Activated T-helper 1 cell treated with anti-CD3 and anti-CD28 coated beads, Interleukin-12 subunit alpha, Interleukin-12 subunit beta, Interleukin-2, Interleukin-4 antibody, amounts not matched to agents 30 ng/mL and 10 ng/mL and 1 ng/mL, durations not matched to agents 14 hours and 24 hours and 36 hours (primary cell): ENCODE data around the gene PRRG1. TPM values are rescaled to one million over a fixed set of nuclear protein-coding genes. Genes with fewer than 3 reads are reported as not detected.
"Not testable (repeated sequence)": the region's sequence is repeated elsewhere in the genome, so short reads cannot be mapped to it uniquely, and the experiment has no call there.

Experiments
- DNase-seq: peaks from one replicate; pipeline ENCODE4 v3.0.0; 2021; ENCODE audit warnings: low spot score
- H3K27ac Mint-ChIP-seq: one replicate; pipeline ENCODE4 v1.8.0; 2021; ENCODE audit warnings: mild to moderate bottlenecking, mixed read lengths
- H3K27me3 Mint-ChIP-seq: one replicate; pipeline ENCODE4 v1.8.0; 2022; ENCODE audit warnings: mild to moderate bottlenecking, moderate library complexity, mixed read lengths; ENCODE audit not compliant: insufficient read depth
- H3K36me3 Mint-ChIP-seq: one replicate; pipeline ENCODE4 v1.8.0; 2021; ENCODE audit warnings: low read depth, mixed read lengths
- H3K4me1 Mint-ChIP-seq: one replicate; pipeline ENCODE4 v1.8.0; 2021; ENCODE audit warnings: low read depth, mixed read lengths
- H3K4me3 Mint-ChIP-seq: one replicate; pipeline ENCODE4 v1.8.0; 2021; ENCODE audit warnings: mild to moderate bottlenecking, moderate library complexity, mixed read lengths
- H3K9me3 Mint-ChIP-seq: one replicate; pipeline ENCODE4 v1.8.0; 2021; ENCODE audit warnings: mixed read lengths
- intact Hi-C: fragments of 100-400 bp; cut with micrococcal nuclease; formaldehyde crosslinking; loops from one replicate; pipeline ENCODE4 v1.15.1; 2024
- total RNA-seq: library from RNA; stranded (reverse); gene quantifications from 2 replicates; pipeline ENCODE4 v1.2.3, GENCODE V29; 2022

Gene PRRG1
- total RNA-seq, 1 donor from 2014 or later: not detected

DNA sequence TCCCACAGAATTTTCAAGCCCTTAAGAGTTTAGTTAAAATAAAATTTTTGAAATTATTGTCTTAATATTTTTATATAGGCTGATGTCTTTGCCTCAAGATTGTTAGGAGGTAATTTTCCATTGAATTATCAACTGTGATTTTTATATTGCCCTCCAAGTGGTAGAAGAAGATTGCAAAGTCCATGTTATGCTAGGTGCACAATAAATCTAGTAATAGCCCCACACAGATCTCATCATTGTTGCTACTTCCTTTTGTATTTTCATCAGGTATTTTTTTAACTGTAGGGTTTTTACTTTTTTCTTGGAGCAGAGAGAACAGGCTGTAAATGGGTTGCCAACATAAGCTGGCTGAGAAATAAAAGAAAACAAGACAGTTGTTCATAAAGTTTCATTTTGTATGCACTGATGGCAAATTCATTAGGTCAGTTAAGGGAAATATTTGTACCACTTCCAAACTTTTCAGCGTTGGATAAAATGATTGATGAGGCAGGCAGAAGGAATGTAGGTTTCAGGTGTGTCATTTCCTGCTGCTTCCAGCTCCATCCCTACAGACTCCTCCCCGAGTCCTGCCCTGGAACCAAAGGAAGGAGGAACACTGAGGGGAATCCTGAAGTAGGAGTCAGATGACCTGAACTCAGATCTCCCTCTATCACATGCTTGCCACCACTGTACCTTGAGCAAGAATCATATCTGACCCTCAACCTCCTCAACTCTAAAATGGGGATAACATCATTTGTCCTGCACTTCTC is 105.5 kb downstream of the PRRG1 start:
- no peaks in the 10 kb centered on the region for H3K9me3 Mint-ChIP-seq
- no peaks in the 10 kb centered on the region for H3K27me3 Mint-ChIP-seq
- intact Hi-C loops: no loop called here
- no peaks in the 10 kb centered on the region for H3K36me3 Mint-ChIP-seq
- H3K4me1 Mint-ChIP-seq: no peaks in the 10 kb centered on the region
- H3K27ac Mint-ChIP-seq: no peak overlapping the region
- DNase-seq: no peak
- no peak overlapping the region for H3K4me3 Mint-ChIP-seq

DNA sequence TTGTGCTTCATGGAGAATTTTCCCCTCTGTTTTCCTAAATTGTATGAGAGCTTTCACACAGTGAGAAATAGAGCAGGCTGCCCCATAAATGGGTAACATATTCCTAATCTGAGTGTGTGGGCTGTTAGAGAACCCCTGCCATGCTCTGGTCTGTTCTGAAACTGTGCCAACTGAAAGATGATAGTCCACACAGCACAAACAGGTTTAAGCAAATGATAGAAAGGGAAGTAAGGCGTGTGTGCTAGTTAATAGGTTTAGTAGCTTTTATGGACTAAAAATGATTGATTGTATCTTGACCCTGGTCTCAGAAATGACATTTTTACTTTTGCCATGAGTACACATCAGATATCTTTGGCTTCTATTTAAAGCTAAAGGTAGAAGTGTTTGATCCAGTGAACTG is 106.2 kb downstream of the PRRG1 start:
- Mint-ChIP-seq H3K27ac (no peak overlapping the region), H3K4me3 (no peak overlapping the region), H3K9me3 (no peaks in the 10 kb centered on the region), H3K36me3 (no peaks in the 10 kb centered on the region), H3K27me3 (no peaks in the 10 kb centered on the region), H3K4me1 (no peaks in the 10 kb centered on the region)
- DNase-seq: no peak
- intact Hi-C loops: no loop called here

DNA sequence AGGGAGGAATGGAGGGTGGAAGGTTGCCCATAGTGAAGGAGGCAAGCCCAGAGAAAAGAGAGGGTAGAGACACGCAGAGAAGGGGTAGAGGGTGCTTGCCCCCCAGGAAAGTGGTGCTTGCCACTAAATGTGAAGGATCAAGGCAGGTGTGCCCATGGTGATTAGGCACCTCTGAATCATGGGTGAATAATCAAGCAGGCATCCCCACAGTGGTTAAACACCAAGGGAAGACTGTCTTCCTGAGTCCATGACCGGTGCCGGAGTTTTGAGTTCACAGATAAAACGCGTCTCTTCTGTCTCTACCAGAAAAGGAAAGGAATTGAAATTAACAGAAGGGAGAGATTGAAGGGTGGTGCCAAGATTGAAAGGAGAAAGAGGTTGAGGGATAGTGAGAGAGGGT is 111.1 kb downstream of the PRRG1 start:
- intact Hi-C loops, DNase-seq, H3K36me3 Mint-ChIP-seq, H3K27ac Mint-ChIP-seq, H3K4me3 Mint-ChIP-seq, H3K9me3 Mint-ChIP-seq, H3K4me1 Mint-ChIP-seq, H3K27me3 Mint-ChIP-seq: not testable (repeated sequence)

DNA sequence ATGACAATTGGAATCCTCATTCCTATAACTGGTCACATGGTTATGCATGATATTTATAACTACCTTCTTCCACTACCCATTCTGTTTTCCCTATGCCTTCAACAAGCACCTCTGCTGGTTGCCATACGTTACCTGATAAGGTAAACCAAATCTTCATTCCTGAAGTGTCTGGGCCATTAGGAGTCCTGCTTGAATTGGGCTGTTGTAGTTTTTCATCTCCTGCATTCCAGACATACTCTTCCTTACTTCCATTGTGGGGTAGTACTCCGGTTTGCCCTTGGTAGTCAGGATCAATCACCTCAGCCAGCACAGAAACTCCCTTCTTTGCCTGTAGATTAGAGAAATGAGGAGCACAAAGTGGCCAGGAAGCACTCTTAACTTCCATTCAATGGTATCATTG is 113.2 kb downstream of the PRRG1 start:
- no peak overlapping the region for H3K27ac Mint-ChIP-seq
- no peaks in the 10 kb centered on the region for H3K36me3 Mint-ChIP-seq
- intact Hi-C loops: no loop called here
- H3K9me3 Mint-ChIP-seq: no peaks in the 10 kb centered on the region
- DNase-seq: no peak
- no peaks in the 10 kb centered on the region for H3K27me3 Mint-ChIP-seq
- H3K4me1 Mint-ChIP-seq: no peaks in the 10 kb centered on the region
- no peak overlapping the region for H3K4me3 Mint-ChIP-seq

DNA sequence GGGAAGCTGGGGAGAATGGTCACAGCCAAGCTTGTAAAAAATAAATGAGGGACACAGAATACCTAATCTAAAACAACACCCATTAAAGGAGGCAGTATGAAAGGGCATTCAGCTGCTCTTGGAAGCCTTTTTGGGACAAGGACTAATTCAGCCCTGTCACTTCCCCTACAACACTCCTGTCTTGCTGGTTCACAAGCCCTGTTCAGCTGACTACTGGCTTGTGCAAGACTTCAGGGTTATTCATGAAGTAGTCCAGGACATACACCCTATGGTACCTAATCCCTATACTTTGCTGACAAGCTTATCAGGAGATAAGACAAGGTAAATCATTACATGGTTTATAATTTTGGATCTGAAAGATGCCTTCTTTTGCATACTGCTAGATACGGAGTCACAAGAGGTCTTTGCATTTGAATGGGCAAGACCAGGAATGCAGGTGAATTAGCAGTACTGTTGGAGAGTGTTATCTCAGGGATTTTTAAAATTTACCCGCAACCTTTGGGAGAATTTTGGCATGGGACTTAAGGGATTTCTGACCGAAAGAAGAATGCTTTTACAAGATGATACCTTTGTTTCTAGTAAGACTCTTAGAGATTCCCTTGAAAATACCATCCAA is 119.1 kb downstream of the PRRG1 start:
- Mint-ChIP-seq H3K27ac (no peak overlapping the region), H3K4me1 (no peaks in the 10 kb centered on the region), H3K4me3 (no peak overlapping the region), H3K27me3 (no peaks in the 10 kb centered on the region), H3K9me3 (no peaks in the 10 kb centered on the region), H3K36me3 (no peaks in the 10 kb centered on the region)
- intact Hi-C loops: no loop called here
- DNase-seq: no peak

GRCh38 chrX:37470711-37471110 is 121.5 kb downstream of the PRRG1 start:
- no peaks in the 10 kb centered on the region for H3K36me3 Mint-ChIP-seq
- H3K27me3 Mint-ChIP-seq: no peaks in the 10 kb centered on the region
- no peak overlapping the region for H3K27ac Mint-ChIP-seq
- H3K4me3 Mint-ChIP-seq: no peak overlapping the region
- no peaks in the 10 kb centered on the region for H3K4me1 Mint-ChIP-seq
- intact Hi-C loops: no loop called here
- no peaks in the 10 kb centered on the region for H3K9me3 Mint-ChIP-seq
- DNase-seq: no peak

GRCh38 chrX:37472836-37473235 is 123.7 kb downstream of the PRRG1 start:
- no peaks in the 10 kb centered on the region for H3K27me3 Mint-ChIP-seq
- H3K36me3 Mint-ChIP-seq: no peaks in the 10 kb centered on the region
- H3K4me1 Mint-ChIP-seq: no peaks in the 10 kb centered on the region
- no peak overlapping the region for H3K27ac Mint-ChIP-seq
- no peak for DNase-seq
- intact Hi-C loops: no loop called here
- no peaks in the 10 kb centered on the region for H3K9me3 Mint-ChIP-seq
- no peak overlapping the region for H3K4me3 Mint-ChIP-seq

DNA sequence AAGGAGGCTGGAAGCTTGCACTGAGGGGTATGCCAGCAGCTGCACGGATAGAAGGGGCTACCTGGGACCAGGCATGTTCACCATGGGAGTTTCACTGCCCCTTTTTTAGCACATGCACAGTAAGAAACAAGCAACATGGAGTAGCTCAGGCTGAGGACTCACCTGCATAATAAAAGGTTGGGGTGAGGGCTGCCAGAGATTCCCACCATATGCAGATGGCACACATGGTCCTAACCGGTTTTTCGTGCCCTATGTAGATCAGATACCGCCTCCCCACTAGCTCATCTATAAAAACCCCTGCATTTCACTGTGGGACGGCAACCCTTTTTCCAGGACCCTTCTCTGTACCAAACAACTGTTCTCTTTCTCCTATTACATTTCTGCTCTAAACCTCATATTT is 125.3 kb downstream of the PRRG1 start:
- no peak overlapping the region for H3K27ac Mint-ChIP-seq
- no peaks in the 10 kb centered on the region for H3K27me3 Mint-ChIP-seq
- intact Hi-C loops: no loop called here
- DNase-seq: no peak
- no peak overlapping the region for H3K4me3 Mint-ChIP-seq
- no peaks in the 10 kb centered on the region for H3K9me3 Mint-ChIP-seq
- no peaks in the 10 kb centered on the region for H3K4me1 Mint-ChIP-seq
- no peaks in the 10 kb centered on the region for H3K36me3 Mint-ChIP-seq

DNA sequence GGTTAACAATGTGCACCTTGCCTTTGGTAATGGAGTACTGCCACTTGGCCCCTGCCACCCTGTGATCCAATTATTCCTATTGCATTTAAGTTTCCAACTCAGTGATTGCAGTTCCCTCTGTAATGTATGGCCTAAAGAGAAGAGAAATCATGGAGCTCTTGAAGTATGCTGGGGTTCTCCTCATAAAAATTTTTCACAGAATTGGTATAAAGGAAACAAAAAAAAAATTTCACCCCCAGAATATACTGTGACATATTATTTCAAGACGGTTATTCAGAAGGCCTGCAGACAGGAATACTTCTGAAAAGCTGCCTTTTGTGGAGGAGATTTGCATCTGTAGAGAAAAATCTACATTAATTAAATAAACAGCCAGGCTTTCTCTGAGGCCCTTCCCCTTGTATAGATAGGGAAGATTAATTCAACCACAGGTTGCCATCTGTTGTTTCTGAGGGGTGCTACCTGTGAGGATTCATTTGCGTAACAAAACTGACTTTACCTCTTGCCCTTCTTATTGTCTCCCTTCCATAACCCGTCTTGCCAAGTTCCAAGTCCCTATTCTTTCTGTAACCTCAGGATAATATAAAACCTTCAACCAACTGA is 127.5 kb downstream of the PRRG1 start:
- Mint-ChIP-seq H3K36me3 (no peaks in the 10 kb centered on the region), H3K27ac (no peak overlapping the region), H3K27me3 (no peaks in the 10 kb centered on the region), H3K9me3 (no peaks in the 10 kb centered on the region), H3K4me3 (no peak overlapping the region), H3K4me1 (no peaks in the 10 kb centered on the region)
- intact Hi-C loops: no loop called here
- no peak for DNase-seq

DNA sequence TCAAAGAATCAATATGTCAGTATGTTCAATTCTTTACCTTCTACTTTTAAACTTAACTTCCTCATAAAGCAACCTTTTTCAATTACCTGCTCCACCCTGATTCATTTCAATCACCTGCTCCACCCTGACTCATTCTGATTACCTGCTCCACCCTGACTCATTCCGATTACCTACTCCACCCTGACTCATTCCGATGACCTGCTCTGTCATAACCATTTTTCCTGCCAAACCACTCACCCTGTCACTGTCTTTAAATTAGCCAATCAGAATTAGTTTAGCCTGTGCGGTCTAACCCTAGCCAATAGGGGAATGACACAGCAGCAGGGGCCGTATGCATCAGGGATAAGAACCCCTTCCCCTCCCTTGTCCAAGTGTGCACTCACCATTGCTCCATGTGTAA is 135.2 kb downstream of the PRRG1 start:
- H3K27ac Mint-ChIP-seq, H3K4me1 Mint-ChIP-seq, DNase-seq, H3K36me3 Mint-ChIP-seq, H3K4me3 Mint-ChIP-seq, H3K27me3 Mint-ChIP-seq, H3K9me3 Mint-ChIP-seq, intact Hi-C loops: not testable (repeated sequence)

GRCh38 chrX:37485429-37485828 is 136.3 kb downstream of the PRRG1 start:
- intact Hi-C loops: no loop called here
- Mint-ChIP-seq H3K4me3 (no peak overlapping the region), H3K4me1 (no peaks in the 10 kb centered on the region), H3K27me3 (no peaks in the 10 kb centered on the region), H3K9me3 (no peaks in the 10 kb centered on the region), H3K27ac (no peak overlapping the region), H3K36me3 (no peaks in the 10 kb centered on the region)
- DNase-seq: no peak

DNA sequence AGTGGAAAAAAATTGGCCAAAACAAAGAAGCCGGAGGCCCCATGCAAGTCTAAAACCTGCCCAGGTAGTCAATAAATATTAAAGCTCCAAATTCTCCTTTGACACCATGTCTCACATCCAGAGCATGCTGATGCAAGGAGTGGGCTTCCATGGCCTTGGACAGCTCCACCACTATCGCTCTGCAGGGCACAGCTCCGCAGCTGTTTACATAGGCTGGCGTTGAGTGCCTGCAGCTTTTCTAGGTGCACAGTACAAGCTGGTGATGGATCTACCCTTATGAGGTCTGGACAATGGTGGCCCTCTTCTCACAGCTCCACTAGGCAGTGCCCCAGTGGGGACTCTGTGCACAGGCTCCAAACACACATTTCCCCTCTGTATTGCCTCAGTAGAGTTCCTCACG is 138.1 kb downstream of the PRRG1 start:
- intact Hi-C loops: no loop called here
- H3K27me3 Mint-ChIP-seq: no peaks in the 10 kb centered on the region
- no peaks in the 10 kb centered on the region for H3K36me3 Mint-ChIP-seq
- H3K9me3 Mint-ChIP-seq: no peaks in the 10 kb centered on the region
- H3K4me3 Mint-ChIP-seq: no peak overlapping the region
- no peaks in the 10 kb centered on the region for H3K4me1 Mint-ChIP-seq
- DNase-seq: no peak
- H3K27ac Mint-ChIP-seq: no peak overlapping the region

DNA sequence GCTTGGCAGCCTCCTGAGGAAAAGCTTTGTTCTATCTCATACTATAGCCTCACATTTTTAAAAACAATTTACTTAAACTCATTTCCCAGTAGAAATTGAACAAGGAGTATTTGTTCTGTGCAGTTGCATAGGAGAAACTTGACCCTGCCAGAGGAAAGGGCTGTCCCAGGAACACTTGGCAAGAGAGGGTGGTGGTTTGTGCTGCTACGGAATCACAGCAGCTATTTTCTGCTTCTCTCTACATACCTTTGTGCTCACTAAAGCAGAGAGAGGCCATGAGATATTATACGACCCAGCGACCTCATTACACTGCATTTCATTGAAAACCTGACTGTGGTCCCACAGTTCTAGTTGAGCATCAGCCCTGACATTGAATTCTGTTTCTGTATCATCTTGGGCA is 139.2 kb downstream of the PRRG1 start:
- intact Hi-C loops: no loop called here
- DNase-seq: no peak
- Mint-ChIP-seq H3K4me1 (no peaks in the 10 kb centered on the region), H3K36me3 (no peaks in the 10 kb centered on the region), H3K4me3 (no peak overlapping the region), H3K27me3 (no peaks in the 10 kb centered on the region), H3K9me3 (no peaks in the 10 kb centered on the region), H3K27ac (no peak overlapping the region)
